Measurements from ENCODE around the gene USP25.
"Not testable (repeated sequence)": the region's sequence is repeated elsewhere in the genome, so short reads cannot be mapped to it uniquely, and the experiment has no call there.

USP25 gene

GRCh38 chr21:15732290-15732995, 2.7 kb downstream of the USP25 start:
- DNase-seq = no peak

DNA sequence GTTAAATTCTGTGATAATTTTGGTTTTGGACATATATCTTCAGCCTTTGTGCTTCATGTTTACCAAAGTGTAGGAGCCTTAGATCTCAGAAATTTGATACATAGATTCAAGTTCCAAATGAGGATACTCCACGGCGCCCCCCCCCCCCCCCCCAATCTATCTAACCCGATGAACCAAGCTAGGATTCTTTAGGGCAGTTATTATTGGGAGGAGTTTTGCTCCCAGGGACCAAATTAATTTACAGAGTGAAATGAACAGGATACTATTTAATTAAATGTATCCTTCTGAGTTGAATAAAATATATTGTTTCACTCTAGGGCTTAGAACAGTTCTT, 3.2 kb downstream of the USP25 start:
- DNase-seq = no peak

GRCh38 chr21:15735409-15735808, 5.6 kb downstream of the USP25 start:
- DNase-seq = no peak

GRCh38 chr21:15735931-15736330, 6.1 kb downstream of the USP25 start:
- DNase-seq = not testable (repeated sequence)

DNA sequence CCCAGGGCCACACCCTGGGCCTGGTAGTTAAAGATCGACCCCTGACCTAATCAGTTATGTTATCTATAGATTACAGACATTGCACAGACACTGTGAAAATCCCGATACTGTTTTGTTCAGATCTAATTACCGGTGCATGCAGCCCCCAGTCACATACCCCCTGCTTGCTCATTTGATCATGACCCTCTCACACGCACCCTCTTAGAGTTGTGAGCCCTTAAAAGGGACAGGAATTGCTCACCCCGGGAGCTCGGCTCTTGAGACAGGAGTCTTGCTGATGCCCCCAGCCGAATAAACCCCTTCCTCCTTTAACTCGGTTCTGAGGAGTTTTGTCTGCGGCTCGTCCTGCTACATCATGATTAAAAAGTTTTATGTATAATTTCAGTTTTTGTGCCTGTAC, 9.0 kb downstream of the USP25 start:
- not testable (repeated sequence) for DNase-seq

DNA sequence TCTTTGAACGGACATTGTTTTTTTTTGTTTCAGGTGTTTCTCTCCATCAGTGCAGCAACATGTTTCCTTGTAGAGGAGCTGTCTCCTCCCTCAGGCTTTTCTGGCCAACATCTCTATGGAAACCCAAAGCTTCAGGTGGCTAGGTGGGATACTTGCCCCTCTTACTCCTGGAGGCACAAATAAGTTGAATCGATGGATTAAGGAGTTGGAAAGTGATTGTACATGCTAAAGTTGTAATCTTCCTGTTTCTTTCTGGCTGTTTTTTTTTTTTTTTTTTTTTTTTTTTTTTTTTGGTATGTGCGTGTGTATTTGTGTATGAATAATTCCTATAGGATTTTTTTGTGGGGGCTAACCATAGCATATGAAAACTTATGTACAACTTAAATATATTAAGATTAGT, 10.6 kb downstream of the USP25 start:
- DNase-seq = no peak

- no peak for DNase-seq
Observed at GRCh38 chr21:15741510-15741909, 11.7 kb downstream of the USP25 start.

DNA sequence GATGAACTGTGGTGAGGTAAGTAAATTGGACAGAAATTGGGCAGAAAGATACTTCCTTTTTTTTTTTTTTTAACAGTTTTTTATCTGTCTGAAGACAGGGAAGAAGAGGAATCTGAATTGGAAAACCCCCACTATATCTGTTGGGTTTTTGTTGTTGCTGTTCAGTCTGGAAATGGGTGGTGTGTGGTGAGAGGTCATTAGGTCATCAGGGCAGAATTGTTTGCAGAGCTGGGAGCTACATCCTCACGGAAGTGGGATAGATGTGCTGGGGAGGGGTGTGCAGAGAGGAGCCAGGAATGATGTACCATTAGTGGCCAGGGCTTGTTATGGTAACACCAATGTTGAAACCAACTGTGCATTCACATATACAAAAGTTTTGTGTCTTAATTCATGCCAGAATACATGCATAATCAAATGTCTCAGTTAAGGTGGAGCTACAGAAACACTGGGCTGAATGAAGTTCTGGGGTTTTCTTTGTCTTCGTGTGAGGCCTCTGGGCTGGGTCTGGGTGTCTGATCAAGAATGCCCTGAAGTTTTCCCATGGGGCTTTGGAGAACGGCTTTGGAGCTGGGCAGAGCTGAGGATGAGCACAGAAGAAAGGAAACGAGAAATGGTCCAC, 12.4 kb downstream of the USP25 start:
- no peak for DNase-seq

GRCh38 chr21:15742694-15743093, 12.9 kb downstream of the USP25 start:
- no peak for DNase-seq

- no peak for DNase-seq
Observed at GRCh38 chr21:15743593-15743992, 13.8 kb downstream of the USP25 start.

- no peak for DNase-seq
Observed at GRCh38 chr21:15744926-15745325, 15.1 kb downstream of the USP25 start.

- no peak for DNase-seq
Observed at GRCh38 chr21:15748586-15748985, 18.8 kb downstream of the USP25 start.

GRCh38 chr21:15749082-15749860, 19.5 kb downstream of the USP25 start:
- no peak for DNase-seq

GRCh38 chr21:15749861-15750159, 20.0 kb downstream of the USP25 start:
- DNase-seq = no peak

GRCh38 chr21:15751037-15751436, 21.3 kb downstream of the USP25 start:
- no peak for DNase-seq

- no peak for DNase-seq
Observed at GRCh38 chr21:15751546-15751945, 21.8 kb downstream of the USP25 start.

GRCh38 chr21:15752763-15753407, 23.1 kb downstream of the USP25 start:
- no peak for DNase-seq

- no peak for DNase-seq
Observed at GRCh38 chr21:15753741-15754140, 24.0 kb downstream of the USP25 start.

GRCh38 chr21:15754640-15755039, 24.9 kb downstream of the USP25 start:
- no peak for DNase-seq

- no peak for DNase-seq
Observed at GRCh38 chr21:15755125-15755524, 25.3 kb downstream of the USP25 start.

GRCh38 chr21:15759469-15759868, 29.7 kb downstream of the USP25 start:
- no peak for DNase-seq

- no peak for DNase-seq
Observed at GRCh38 chr21:15761507-15762100, 31.8 kb downstream of the USP25 start.

- no peak for DNase-seq
Observed at GRCh38 chr21:15763359-15763758, 33.6 kb downstream of the USP25 start.

DNA sequence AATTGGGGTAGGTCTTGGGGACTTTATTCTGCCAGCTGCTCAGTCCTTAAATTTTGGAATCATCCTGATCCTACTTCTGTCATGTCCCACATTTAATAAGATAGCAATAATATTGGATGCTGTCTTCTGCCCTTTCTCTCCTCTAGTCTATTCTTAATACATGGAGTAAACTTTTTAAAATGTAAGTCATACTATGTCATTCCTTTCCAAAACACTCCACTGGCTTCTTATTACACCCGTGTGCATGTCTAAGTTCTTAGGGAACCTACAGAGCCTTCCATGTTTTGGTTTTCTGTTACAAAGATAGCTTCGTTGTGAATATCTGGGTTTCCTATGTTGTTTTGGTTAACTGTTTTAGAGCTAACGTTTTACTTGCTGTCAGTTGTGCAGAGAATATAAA, 35.1 kb downstream of the USP25 start:
- no peak for DNase-seq

Measured in NCI-H524 treated with DMSO at 0.1 percent for 48 hours (cell line).